ENCODE data around the gene PRKAR1B.
"Not testable (repeated sequence)": the region's sequence is repeated elsewhere in the genome, so short reads cannot be mapped to it uniquely, and the experiment has no call there.

The PRKAR1B gene

GRCh38 chr7:551615-551970 is 175.5 kb downstream of the PRKAR1B start:
- DNase-seq: not testable (repeated sequence)

GRCh38 chr7:550881-551614 is 176.0 kb downstream of the PRKAR1B start:
- no peak for DNase-seq

GRCh38 chr7:549891-550625 is 177.0 kb downstream of the PRKAR1B start:
- no peak for DNase-seq

GRCh38 chr7:549066-549890 is 177.8 kb downstream of the PRKAR1B start:
- DNase-seq: no peak

- no peak for DNase-seq
Measured at GRCh38 chr7:548401-548800, 178.7 kb downstream of the PRKAR1B start.

- DNase-seq: no peak
Measured at GRCh38 chr7:545470-545869, 181.6 kb downstream of the PRKAR1B start.

GRCh38 chr7:544338-545221 is 182.5 kb downstream of the PRKAR1B start:
- DNase-seq: no peak

- DNase-seq: no peak
Measured at GRCh38 chr7:543501-544337, 183.4 kb downstream of the PRKAR1B start.

GRCh38 chr7:542713-543500 is 184.2 kb downstream of the PRKAR1B start:
- no peak for DNase-seq

GRCh38 chr7:542131-542712 is 184.9 kb downstream of the PRKAR1B start:
- DNase-seq: no peak

GRCh38 chr7:541661-542060 is 185.4 kb downstream of the PRKAR1B start:
- DNase-seq: no peak

- no peak for DNase-seq
Measured at GRCh38 chr7:540997-541396, 186.1 kb downstream of the PRKAR1B start.

- no peak for DNase-seq
Measured at GRCh38 chr7:540579-540978, 186.5 kb downstream of the PRKAR1B start.

GRCh38 chr7:539731-540411 is 187.2 kb downstream of the PRKAR1B start:
- DNase-seq: no peak

GRCh38 chr7:538764-539685 is 188.1 kb downstream of the PRKAR1B start:
- no peak for DNase-seq

GRCh38 chr7:537911-538634 is 189.0 kb downstream of the PRKAR1B start:
- DNase-seq: no peak

- DNase-seq: no peak
Measured at GRCh38 chr7:536231-536630, 190.8 kb downstream of the PRKAR1B start.

- no peak for DNase-seq
Measured at GRCh38 chr7:534959-535358, 192.1 kb downstream of the PRKAR1B start.
